Mesendoderm (in vitro differentiated cells): ENCODE results near the gene YAE1.

Experiments
- DNase-seq: peaks from one replicate; pipeline ENCODE4 v3.0.0; 2013
- H2AK5ac ChIP-seq: 2 replicates; pipeline ENCODE4 v1.6.1; 2013; ENCODE audit warnings: low read length, inconsistent platforms
- H2BK120ac ChIP-seq: 2 replicates; pipeline ENCODE4 v1.6.1; 2013; ENCODE audit warnings: low read depth, mild to moderate bottlenecking, low read length, moderate library complexity, mixed read lengths
- H2BK15ac ChIP-seq: replicated peaks from 2 replicates; pipeline ENCODE4 v1.6.1; 2013; ENCODE audit warnings: low read depth, mild to moderate bottlenecking, moderate library complexity
- H2BK5ac ChIP-seq: 2 replicates; pipeline ENCODE4 v1.6.1; 2013; ENCODE audit warnings: low read length, inconsistent platforms
- H3K18ac ChIP-seq: 2 replicates; pipeline ENCODE4 v1.6.1; 2013; ENCODE audit warnings: mild to moderate bottlenecking, low read length, mixed read lengths
- H3K23ac ChIP-seq: one replicate; pipeline ENCODE4 v1.6.1; 2013; ENCODE audit warnings: low read length
- H3K27ac ChIP-seq: 2 replicates; pipeline ENCODE4 v1.5.1; 2013; ENCODE audit warnings: low read depth, mild to moderate bottlenecking, inconsistent platforms, low read length, moderate library complexity
- H3K27me3 ChIP-seq: 2 replicates; pipeline ENCODE4 v1.6.1; 2013; ENCODE audit warnings: low read length, control low read depth, mild to moderate bottlenecking, inconsistent platforms; ENCODE audit not compliant: insufficient read depth, poor library complexity
- H3K36me3 ChIP-seq: 2 replicates; pipeline ENCODE4 v1.6.1; 2013; ENCODE audit warnings: low read length, inconsistent platforms; ENCODE audit not compliant: control insufficient read depth, insufficient read depth
- H3K4ac ChIP-seq: one replicate; pipeline ENCODE4 v1.6.1; 2013; ENCODE audit warnings: low read depth, mild to moderate bottlenecking, low read length, moderate library complexity
- H3K4me1 ChIP-seq: 2 replicates; pipeline ENCODE4 v1.6.1; 2013; ENCODE audit warnings: low read depth, low read length, inconsistent platforms; ENCODE audit not compliant: control insufficient read depth
- H3K4me2 ChIP-seq: 2 replicates; pipeline ENCODE4 v1.6.1; 2013; ENCODE audit warnings: low read length
- H3K4me3 ChIP-seq: 2 replicates; pipeline ENCODE4 v1.5.1; 2013; ENCODE audit warnings: mild to moderate bottlenecking, low read length
- H3K56ac ChIP-seq: one replicate; pipeline ENCODE4 v1.6.1; 2013; ENCODE audit warnings: low read length
- H3K79me1 ChIP-seq: 2 replicates; pipeline ENCODE4 v1.6.1; 2013; ENCODE audit warnings: low read length, inconsistent platforms
- H3K79me2 ChIP-seq: 2 replicates; pipeline ENCODE4 v1.6.1; 2013; ENCODE audit warnings: mild to moderate bottlenecking, low read length; ENCODE audit not compliant: control insufficient read depth, insufficient read depth
- H3K9ac ChIP-seq: 2 replicates; pipeline ENCODE4 v1.6.1; 2013; ENCODE audit warnings: low read length, inconsistent platforms
- H4K5ac ChIP-seq: one replicate; pipeline ENCODE4 v1.6.1; 2013; ENCODE audit warnings: low read length
- H4K8ac ChIP-seq: one replicate; pipeline ENCODE4 v1.6.1; 2013; ENCODE audit warnings: low read depth, mild to moderate bottlenecking, control low read depth, low read length, moderate library complexity
- WGBS: extraction: QIAGEN DNeasy Blood & Tissue Kit; methylation state at CpG from one replicate; pipeline ENCODE4 v1.1.7; 2013; ENCODE audit warnings: low lambda C conversion rate, missing lambda C conversion rate; ENCODE audit not compliant: insufficient coverage; ENCODE audit errors: extremely low coverage; 5-methylcytosine and 5-hydroxymethylcytosine counted together

YAE1 gene

DNA sequence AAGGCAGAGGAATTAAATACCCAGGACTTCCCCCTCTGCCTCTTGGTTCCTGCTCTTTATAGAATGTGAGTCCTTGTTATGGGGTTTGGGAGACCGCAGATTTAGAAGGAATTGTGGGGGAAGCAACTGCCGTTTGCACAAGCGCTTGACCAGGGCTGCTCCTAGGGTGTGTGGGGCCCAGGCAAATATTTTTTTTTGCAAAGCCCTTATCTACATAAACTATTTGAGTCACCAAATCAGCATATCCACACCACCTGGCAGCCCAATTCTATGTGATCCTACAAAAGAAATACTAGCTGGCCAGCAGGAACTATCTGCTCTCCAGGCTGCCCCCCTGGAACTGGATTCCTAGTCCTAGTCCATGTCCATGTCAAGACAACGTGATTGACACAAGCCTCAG lies 33.4 kb upstream of the YAE1 start:
- Histone ChIP-seq H4K8ac (no peak overlapping the region), H3K79me2 (no peaks in the 10 kb centered on the region), H4K5ac (no peak overlapping the region), H3K18ac (no peak overlapping the region), H3K36me3 (no peaks in the 10 kb centered on the region), H3K4me2 (no peak overlapping the region), H3K4me3 (no peak overlapping the region), H3K9ac (no peak overlapping the region), H3K27me3 (no peaks in the 10 kb centered on the region), H3K27ac (no peak overlapping the region), H3K4me1 (no peaks in the 10 kb centered on the region), H3K79me1 (no peaks in the 10 kb centered on the region), H2BK15ac (no peak overlapping the region), H2BK120ac (no peak overlapping the region), H3K4ac (no peak overlapping the region), H2AK5ac (no peak overlapping the region), H3K56ac (no peak overlapping the region), H2BK5ac (no peak overlapping the region), H3K23ac (no peak overlapping the region)
- no peak for DNase-seq
- no CpG with 5 or more reads among the region's 4 CpGs for WGBS

DNA sequence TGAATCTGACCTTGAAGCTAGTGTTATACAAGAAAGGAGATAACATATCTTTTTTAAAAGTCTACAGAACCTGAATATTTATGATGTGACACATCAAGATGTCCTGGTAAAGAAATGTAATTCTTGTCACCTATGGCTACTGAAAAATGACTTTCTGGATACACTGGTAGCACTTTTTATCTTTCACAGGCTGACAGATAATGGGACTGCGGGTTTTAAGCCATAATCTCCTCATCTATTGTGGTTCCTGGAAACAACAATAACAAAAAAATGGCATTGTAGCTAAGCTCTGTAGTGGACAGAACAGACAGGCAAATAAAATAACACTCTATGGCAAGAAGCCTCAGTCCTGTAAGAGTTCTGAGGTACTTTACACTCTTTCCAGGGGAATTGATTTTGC lies 31.6 kb upstream of the YAE1 start:
- Histone ChIP-seq H3K4me1 (no peaks in the 10 kb centered on the region), H3K79me1 (no peaks in the 10 kb centered on the region), H2AK5ac (no peak overlapping the region), H2BK15ac (no peak overlapping the region), H3K4ac (no peak overlapping the region), H3K9ac (no peak overlapping the region), H3K23ac (no peak overlapping the region), H3K79me2 (no peaks in the 10 kb centered on the region), H2BK5ac (no peak overlapping the region), H3K27me3 (no peaks in the 10 kb centered on the region), H4K8ac (no peak overlapping the region), H3K56ac (no peak overlapping the region), H3K27ac (no peak overlapping the region), H4K5ac (no peak overlapping the region), H3K36me3 (no peaks in the 10 kb centered on the region), H3K4me2 (no peak overlapping the region), H2BK120ac (no peak overlapping the region), H3K4me3 (no peak overlapping the region), H3K18ac (no peak overlapping the region)
- WGBS: no CpG with 5 or more reads among the region's 1 CpG
- no peak for DNase-seq

DNA sequence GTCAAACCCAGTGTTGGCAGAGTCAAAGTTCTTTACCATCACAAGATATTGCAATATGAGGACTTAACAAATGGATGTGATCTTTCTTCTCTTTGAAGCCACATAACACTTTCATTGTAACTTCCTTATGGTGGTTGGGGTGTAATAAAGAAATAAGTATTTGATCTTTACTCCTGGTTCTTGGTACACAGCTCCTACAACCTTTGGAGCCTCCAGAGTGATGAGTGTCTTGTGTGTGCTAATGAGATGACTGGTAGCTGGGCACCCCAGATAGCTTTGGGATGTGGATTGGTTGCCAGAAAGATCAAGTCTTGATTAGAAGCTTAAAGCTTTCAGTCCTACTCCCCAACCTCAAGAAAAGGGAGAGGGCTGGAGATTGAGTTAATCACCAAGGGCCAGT lies 31.1 kb upstream of the YAE1 start:
- no peak overlapping the region for H3K4ac ChIP-seq
- no peaks in the 10 kb centered on the region for H3K79me2 ChIP-seq
- DNase-seq: peak; percentile 66
- no peak overlapping the region for H3K4me2 ChIP-seq
- no peak overlapping the region for H2BK5ac ChIP-seq
- H3K18ac ChIP-seq: no peak overlapping the region
- H3K9ac ChIP-seq: no peak overlapping the region
- peaks cover 3% of the 10 kb centered on the region for H3K4me1 ChIP-seq
- no peak overlapping the region for H2BK120ac ChIP-seq
- no peaks in the 10 kb centered on the region for H3K27me3 ChIP-seq
- H3K56ac ChIP-seq: no peak overlapping the region
- no peak overlapping the region for H2BK15ac ChIP-seq
- H4K8ac ChIP-seq: no peak overlapping the region
- no peak overlapping the region for H3K27ac ChIP-seq
- no peak overlapping the region for H3K4me3 ChIP-seq
- no peaks in the 10 kb centered on the region for H3K79me1 ChIP-seq
- no peak overlapping the region for H2AK5ac ChIP-seq
- H4K5ac ChIP-seq: no peak overlapping the region
- H3K36me3 ChIP-seq: no peaks in the 10 kb centered on the region
- H3K23ac ChIP-seq: no peak overlapping the region

DNA sequence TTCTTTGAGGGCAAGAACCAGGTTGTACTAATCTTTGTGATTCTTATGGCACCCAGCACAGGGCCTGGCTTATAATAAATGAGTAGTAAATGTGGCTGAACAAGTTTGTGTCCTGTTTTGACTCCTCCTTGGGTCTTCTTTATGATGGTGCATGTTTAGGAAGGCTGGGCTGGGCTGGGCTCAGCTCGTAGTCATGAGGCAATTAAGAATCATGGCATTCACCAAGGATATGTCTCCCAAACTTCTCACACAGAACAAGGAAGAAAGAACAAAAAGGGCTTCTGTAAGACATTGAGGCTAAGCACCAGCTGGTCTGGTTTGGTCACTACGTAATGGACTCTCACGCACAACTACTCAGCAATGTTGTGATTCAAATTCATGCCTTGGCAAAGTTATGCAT lies 30.5 kb upstream of the YAE1 start:
- Histone ChIP-seq H3K79me2 (no peaks in the 10 kb centered on the region), H2BK120ac (no peak overlapping the region), H2BK5ac (no peak overlapping the region), H3K27ac (no peak overlapping the region), H3K79me1 (no peaks in the 10 kb centered on the region), H3K4me1 (peaks cover 6% of the 10 kb centered on the region), H3K4ac (no peak overlapping the region), H3K23ac (no peak overlapping the region), H3K56ac (no peak overlapping the region), H4K8ac (no peak overlapping the region), H3K36me3 (no peaks in the 10 kb centered on the region), H3K9ac (no peak overlapping the region), H3K4me3 (no peak overlapping the region), H3K18ac (no peak overlapping the region), H3K27me3 (no peaks in the 10 kb centered on the region), H2BK15ac (no peak overlapping the region), H4K5ac (no peak overlapping the region), H3K4me2 (no peak overlapping the region), H2AK5ac (no peak overlapping the region)
- no peak for DNase-seq
- no CpG with 5 or more reads among the region's 3 CpGs for WGBS

DNA sequence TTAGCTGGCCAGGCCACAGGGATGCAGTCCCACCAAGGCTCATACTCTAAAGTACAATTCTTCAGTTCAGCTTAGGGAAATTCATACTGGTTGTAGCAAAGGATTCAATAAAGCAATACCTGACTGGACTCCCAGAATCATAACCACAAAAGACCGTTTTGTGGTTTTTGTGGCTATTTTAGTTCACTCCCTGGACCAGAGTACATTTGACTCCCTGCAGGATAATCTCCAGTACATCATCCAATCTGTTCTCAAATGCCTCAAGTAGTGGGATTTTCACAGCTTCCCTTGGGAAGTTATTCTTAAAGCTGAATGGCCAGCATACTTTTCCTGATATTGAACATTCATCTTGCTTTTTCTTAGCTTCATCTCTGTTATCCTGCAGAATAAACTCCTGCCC lies 29.3 kb upstream of the YAE1 start:
- no peak for DNase-seq
- no peak overlapping the region for H2BK120ac ChIP-seq
- H3K18ac ChIP-seq: no peak overlapping the region
- H3K23ac ChIP-seq: no peak overlapping the region
- H3K9ac ChIP-seq: no peak overlapping the region
- H3K27me3 ChIP-seq: no peaks in the 10 kb centered on the region
- H2AK5ac ChIP-seq: no peak overlapping the region
- H2BK15ac ChIP-seq: no peak overlapping the region
- no peak overlapping the region for H4K5ac ChIP-seq
- H4K8ac ChIP-seq: no peak overlapping the region
- H3K27ac ChIP-seq: no peak overlapping the region
- no peaks in the 10 kb centered on the region for H3K36me3 ChIP-seq
- no peaks in the 10 kb centered on the region for H3K79me1 ChIP-seq
- H3K4me3 ChIP-seq: no peak overlapping the region
- no peak overlapping the region for H3K56ac ChIP-seq
- no peak overlapping the region for H3K4me2 ChIP-seq
- peaks cover 6% of the 10 kb centered on the region for H3K4me1 ChIP-seq
- no CpG with 5 or more reads among the region's 1 CpG for WGBS
- H3K4ac ChIP-seq: no peak overlapping the region
- no peaks in the 10 kb centered on the region for H3K79me2 ChIP-seq
- no peak overlapping the region for H2BK5ac ChIP-seq

DNA sequence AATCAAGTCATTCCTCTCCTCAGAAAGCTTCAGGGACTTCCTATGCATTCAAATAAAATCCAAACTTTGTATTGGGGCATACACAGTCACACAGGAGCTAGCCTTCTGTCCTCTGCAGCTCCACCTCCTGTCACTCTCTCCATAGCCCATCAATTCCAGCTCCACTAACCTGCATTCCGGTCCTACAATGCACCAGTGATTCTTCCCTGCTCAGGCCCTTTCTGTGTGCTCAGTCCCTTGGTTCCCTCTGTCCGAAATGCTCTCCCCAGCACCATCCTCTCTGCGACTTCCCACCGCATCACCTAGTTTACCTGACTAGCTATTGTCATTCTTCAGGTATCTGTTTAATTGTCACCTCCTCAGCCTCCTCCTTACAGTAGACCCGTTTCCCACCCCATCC lies 26.4 kb upstream of the YAE1 start:
- Histone ChIP-seq H2BK5ac (no peak overlapping the region), H3K9ac (no peak overlapping the region), H2BK15ac (no peak overlapping the region), H4K5ac (no peak overlapping the region), H4K8ac (no peak overlapping the region), H3K18ac (no peak overlapping the region), H3K27ac (no peak overlapping the region), H3K4me3 (no peak overlapping the region), H2AK5ac (no peak overlapping the region), H3K4ac (no peak overlapping the region), H3K23ac (no peak overlapping the region), H3K79me1 (no peaks in the 10 kb centered on the region), H3K36me3 (no peaks in the 10 kb centered on the region), H3K4me1 (peaks cover 6% of the 10 kb centered on the region), H3K4me2 (no peak overlapping the region), H3K27me3 (no peaks in the 10 kb centered on the region), H3K79me2 (no peaks in the 10 kb centered on the region), H3K56ac (no peak overlapping the region), H2BK120ac (no peak overlapping the region)
- no peak for DNase-seq
- no CpG with 5 or more reads among the region's 5 CpGs for WGBS
